GM18951 (cell line): ENCODE results near the gene TMEM255B.
"Not testable (repeated sequence)": the region's sequence is repeated elsewhere in the genome, so short reads cannot be mapped to it uniquely, and the experiment has no call there.

Source experiments
- POLR2A ChIP-seq: IDR thresholded peaks from 4 replicates; pipeline ENCODE4 v1.6.1; 2011; ENCODE audit warnings: mild to moderate bottlenecking; ENCODE audit not compliant: insufficient read length, insufficient read depth; ENCODE audit errors: extremely low read depth
- in situ Hi-C: fragments of 300-500 bp; cut with MboI; formaldehyde crosslinking; loops from one replicate; pipeline ENCODE4 v1.12.0; 2022; ENCODE audit warnings: low sequenced_read_pairs, mixed read lengths, inconsistent platforms; ENCODE audit not compliant: unreplicated experiment

TMEM255B gene

GRCh38 chr13:113748862-113749451, 10.1 kb upstream of the TMEM255B start:
- no peak for TF ChIP-seq POLR2A
- in situ Hi-C loops = no loop called here

GRCh38 chr13:113749507-113749906, 9.5 kb upstream of the TMEM255B start:
- in situ Hi-C loops = no loop called here
- TF ChIP-seq POLR2A = no peak

GRCh38 chr13:113749967-113750366, 9.1 kb upstream of the TMEM255B start:
- TF ChIP-seq POLR2A = no peak
- in situ Hi-C loops = no loop called here

GRCh38 chr13:113750554-113751399, 8.2 kb upstream of the TMEM255B start:
- TF ChIP-seq POLR2A = no peak
- in situ Hi-C loops = no loop called here

- TF ChIP-seq POLR2A = no peak
- in situ Hi-C loops = no loop called here
Observed at GRCh38 chr13:113751491-113751890, 7.5 kb upstream of the TMEM255B start.

- in situ Hi-C loops = not testable (repeated sequence)
Observed at GRCh38 chr13:113752211-113752986, 6.6 kb upstream of the TMEM255B start.

GRCh38 chr13:113753171-113753570, 5.9 kb upstream of the TMEM255B start:
- no peak for TF ChIP-seq POLR2A
- in situ Hi-C loops = no loop called here

GRCh38 chr13:113754242-113754641, 4.8 kb upstream of the TMEM255B start:
- in situ Hi-C loops = no loop called here
- TF ChIP-seq POLR2A = no peak

GRCh38 chr13:113754691-113755090, 4.3 kb upstream of the TMEM255B start:
- in situ Hi-C loops = no loop called here
- TF ChIP-seq POLR2A = no peak

GRCh38 chr13:113756441-113757097, 2.5 kb upstream of the TMEM255B start:
- in situ Hi-C loops = no loop called here
- TF ChIP-seq POLR2A = no peak

- TF ChIP-seq POLR2A = no peak
- in situ Hi-C loops = no loop called here
Observed at GRCh38 chr13:113759525-113760137, 605 bp downstream of the TMEM255B start.

- in situ Hi-C loops = no loop called here
- TF ChIP-seq POLR2A = no peak
Observed at GRCh38 chr13:113761136-113761535, 2.1 kb downstream of the TMEM255B start.

GRCh38 chr13:113762075-113762474, 3.0 kb downstream of the TMEM255B start:
- no peak for TF ChIP-seq POLR2A
- in situ Hi-C loops = no loop called here
